ENCODE measurements around the gene ARL2BP. TPM values are rescaled to one million over a fixed set of nuclear protein-coding genes. Genes with fewer than 3 reads are reported as not detected.

The ARL2BP gene
- total RNA-seq, 2 experiments from 2014 or later: 26.6 to 31.2 TPM

- no peak for DNase-seq (ENCODE audit: low spot score)
- intact Hi-C loops (cut with micrococcal nuclease; ENCODE audit: unreplicated experiment): no loop called here
- POLR2A ChIA-PET: interaction anchor here (1.5 kb wide), 1 partner anchor 8 kb away, joined by 6 read pairs; no protein-coding TSS in a partner anchor
- Histone ChIP-seq H3K4me1 (ENCODE audit: insufficient read depth, low read length, poor library complexity, severe bottlenecking) (no peaks in the 10 kb centered on the region), H3K9me3 (ENCODE audit: low read length) (no peaks in the 10 kb centered on the region), H4K20me1 (ENCODE audit: insufficient read depth, low read length) (no peaks in the 10 kb centered on the region), H3K27ac (ENCODE audit: low read depth, low read length, poor library complexity, severe bottlenecking) (no peak overlapping the region), H3K9me2 (ENCODE audit: insufficient read depth, low read length) (no peaks in the 10 kb centered on the region), H3K4me3 (ENCODE audit: low read depth, low read length, poor library complexity, severe bottlenecking) (no peak overlapping the region), H3K4me2 (ENCODE audit: low read length) (no peak overlapping the region), H3K36me3 (ENCODE audit: insufficient read depth, low read length) (peaks cover 39% of the 10 kb centered on the region), H2AFZ (ENCODE audit: low read length) (no peak overlapping the region), H3K79me2 (ENCODE audit: insufficient read depth, low read depth, low read length) (no peaks in the 10 kb centered on the region)
- no TSS peak for BruUV-seq (replicated peaks)
- CTCF ChIA-PET (ENCODE audit: unreplicated experiment): no interaction called here
- TF ChIP-seq EZH2phosphoT487 (IDR thresholded peaks at IDR 0.05; ENCODE audit: borderline replicate concordance, low read depth, low read length) (no peak), CTCF (conservative IDR thresholded peaks at IDR 0.05; ENCODE audit: low read length) (no peak)
These were observed 41.6 kb upstream of the ARL2BP start for GRCh38 chr16:57203451-57203850.

- CTCF ChIA-PET (ENCODE audit: unreplicated experiment): no interaction called here
- no peak overlapping the region for H3K4me2 ChIP-seq (ENCODE audit: low read length)
These were observed 40.4 kb upstream of the ARL2BP start for GRCh38 chr16:57204675-57205074.

GRCh38 chr16:57208926-57209325, 36.1 kb upstream of the ARL2BP start:
- Histone ChIP-seq H2AFZ (ENCODE audit: low read length) (no peak overlapping the region), H3K36me3 (ENCODE audit: insufficient read depth, low read length) (peaks cover 89% of the 10 kb centered on the region)

More at GRCh38 chr16:57204675-57205074, 40.4 kb upstream of the ARL2BP start:
- no peaks in the 10 kb centered on the region for H3K9me3 ChIP-seq (ENCODE audit: low read length)
- H3K27ac ChIP-seq (ENCODE audit: low read depth, low read length, poor library complexity, severe bottlenecking): no peak overlapping the region
- no peak for DNase-seq (ENCODE audit: low spot score)
- H4K20me1 ChIP-seq (ENCODE audit: insufficient read depth, low read length): no peaks in the 10 kb centered on the region
- TF ChIP-seq EZH2phosphoT487 (IDR thresholded peaks at IDR 0.05; ENCODE audit: borderline replicate concordance, low read depth, low read length): no peak
- H2AFZ ChIP-seq (ENCODE audit: low read length): no peak overlapping the region
- H3K79me2 ChIP-seq (ENCODE audit: insufficient read depth, low read depth, low read length): no peaks in the 10 kb centered on the region
- no peak overlapping the region for H3K4me3 ChIP-seq (ENCODE audit: low read depth, low read length, poor library complexity, severe bottlenecking)
- intact Hi-C loops (cut with micrococcal nuclease; ENCODE audit: unreplicated experiment): no loop called here
- POLR2A ChIA-PET: interaction anchor here (1.5 to 1.7 kb wide), 2 partner anchors 9 to 31 kb away, joined by 6 to 9 read pairs; no protein-coding TSS in a partner anchor
- H3K4me1 ChIP-seq (ENCODE audit: insufficient read depth, low read length, poor library complexity, severe bottlenecking): no peaks in the 10 kb centered on the region
- TSS peak; percentile 36 for BruUV-seq (replicated peaks)
- H3K9me2 ChIP-seq (ENCODE audit: insufficient read depth, low read length): no peaks in the 10 kb centered on the region
- H3K36me3 ChIP-seq (ENCODE audit: insufficient read depth, low read length): peaks cover 51% of the 10 kb centered on the region

More at GRCh38 chr16:57208926-57209325, 36.1 kb upstream of the ARL2BP start:
- ChIA-PET CTCF (ENCODE audit: unreplicated experiment) (no interaction called here), POLR2A (interaction anchor here (1.0 kb wide), 1 partner anchor 19 kb away, joined by 3 read pairs; no protein-coding TSS in a partner anchor)
- Histone ChIP-seq H3K79me2 (ENCODE audit: insufficient read depth, low read depth, low read length) (no peaks in the 10 kb centered on the region), H3K4me3 (ENCODE audit: low read depth, low read length, poor library complexity, severe bottlenecking) (no peak overlapping the region), H3K4me2 (ENCODE audit: low read length) (no peak overlapping the region), H3K9me3 (ENCODE audit: low read length) (no peaks in the 10 kb centered on the region), H3K4me1 (ENCODE audit: insufficient read depth, low read length, poor library complexity, severe bottlenecking) (no peaks in the 10 kb centered on the region), H3K27ac (ENCODE audit: low read depth, low read length, poor library complexity, severe bottlenecking) (no peak overlapping the region), H4K20me1 (ENCODE audit: insufficient read depth, low read length) (no peaks in the 10 kb centered on the region), H3K9me2 (ENCODE audit: insufficient read depth, low read length) (no peaks in the 10 kb centered on the region)
- no TSS peak for BruUV-seq (replicated peaks)
- intact Hi-C loops (cut with micrococcal nuclease; ENCODE audit: unreplicated experiment): no loop called here
- no peak for TF ChIP-seq EZH2phosphoT487 (IDR thresholded peaks at IDR 0.05; ENCODE audit: borderline replicate concordance, low read depth, low read length)
- no peak for TF ChIP-seq CTCF (conservative IDR thresholded peaks at IDR 0.05; ENCODE audit: low read length)
- DNase-seq (ENCODE audit: low spot score): no peak

Measured in OCI-LY7 (cell line).